GM21529 (cell line): ENCODE measurements around the gene SAT1.

ENCODE experiments used
- ATAC-seq: cut with Tn5 transposase; IDR thresholded peaks from one replicate; pipeline ENCODE4 v1.9.1; 2021; ENCODE audit not compliant: unreplicated experiment

The SAT1 gene

DNA sequence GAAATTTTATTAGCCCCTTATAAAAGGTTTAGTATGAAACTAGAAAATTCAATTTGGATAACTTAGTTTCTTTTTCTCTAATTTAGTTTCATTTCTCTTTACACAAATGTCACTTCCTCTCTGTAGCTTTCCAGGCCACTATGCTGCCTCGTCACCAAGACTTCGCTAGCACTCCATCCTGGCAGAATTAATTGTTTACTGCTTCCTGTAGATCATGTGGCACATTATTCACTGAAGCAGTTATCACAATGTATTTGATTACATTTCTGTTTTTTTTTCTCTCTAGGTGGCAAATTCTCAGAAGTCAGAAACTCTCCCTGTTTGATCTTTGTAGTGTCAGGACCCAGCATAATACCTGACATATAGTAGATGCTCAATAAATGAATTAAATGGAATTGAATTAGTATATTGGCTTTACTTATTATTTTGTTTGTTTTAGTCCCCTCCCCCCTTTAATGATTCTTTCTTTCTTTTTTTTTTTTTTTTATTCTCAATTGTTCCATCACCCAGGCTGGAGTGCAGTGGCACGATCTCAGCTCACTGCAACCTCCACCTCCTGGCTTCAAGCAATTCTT is 9.3 kb upstream of the SAT1 start:
- peak; percentile 87 for ATAC-seq

- ATAC-seq: no peak
Observed at GRCh38 chrX:23776363-23776762, 6.6 kb upstream of the SAT1 start.

DNA sequence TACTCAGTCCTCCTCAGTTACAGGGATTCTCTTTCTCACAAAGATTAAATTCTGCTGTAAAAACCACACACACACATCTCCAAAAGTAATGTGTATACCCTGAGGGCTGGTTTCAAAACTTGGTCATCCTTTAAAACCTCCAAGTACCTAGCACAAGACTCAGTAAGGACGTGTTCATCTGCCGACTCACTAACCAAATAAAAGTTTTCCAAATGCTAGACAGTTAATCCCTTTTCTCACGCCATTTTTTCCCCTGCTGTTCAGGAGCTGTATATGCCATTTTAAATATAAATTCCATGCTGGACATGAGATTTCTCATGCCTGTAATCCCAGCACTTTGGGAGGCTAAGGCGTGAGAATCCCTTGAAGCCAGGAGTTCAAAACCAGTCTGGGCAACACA is 3.9 kb upstream of the SAT1 start:
- ATAC-seq: no peak

- ATAC-seq: no peak
Observed at GRCh38 chrX:23782455-23782854, 518 bp upstream of the SAT1 start.

- ATAC-seq: no peak
Observed at GRCh38 chrX:23783589-23784469, 856 bp downstream of the SAT1 start.

- ATAC-seq: no peak
Observed at GRCh38 chrX:23784470-23785331, 1.7 kb downstream of the SAT1 start.

DNA sequence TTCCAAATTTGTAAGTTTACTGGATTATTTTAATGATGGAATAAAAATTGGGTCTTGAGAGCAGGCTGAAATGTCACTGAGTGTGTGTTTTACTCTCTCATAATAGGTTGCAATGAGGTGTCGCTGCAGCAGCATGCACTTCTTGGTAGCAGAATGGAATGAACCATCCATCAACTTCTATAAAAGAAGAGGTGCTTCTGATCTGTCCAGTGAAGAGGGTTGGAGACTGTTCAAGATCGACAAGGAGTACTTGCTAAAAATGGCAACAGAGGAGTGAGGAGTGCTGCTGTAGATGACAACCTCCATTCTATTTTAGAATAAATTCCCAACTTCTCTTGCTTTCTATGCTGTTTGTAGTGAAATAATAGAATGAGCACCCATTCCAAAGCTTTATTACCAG is 2.6 kb downstream of the SAT1 start:
- no peak for ATAC-seq

DNA sequence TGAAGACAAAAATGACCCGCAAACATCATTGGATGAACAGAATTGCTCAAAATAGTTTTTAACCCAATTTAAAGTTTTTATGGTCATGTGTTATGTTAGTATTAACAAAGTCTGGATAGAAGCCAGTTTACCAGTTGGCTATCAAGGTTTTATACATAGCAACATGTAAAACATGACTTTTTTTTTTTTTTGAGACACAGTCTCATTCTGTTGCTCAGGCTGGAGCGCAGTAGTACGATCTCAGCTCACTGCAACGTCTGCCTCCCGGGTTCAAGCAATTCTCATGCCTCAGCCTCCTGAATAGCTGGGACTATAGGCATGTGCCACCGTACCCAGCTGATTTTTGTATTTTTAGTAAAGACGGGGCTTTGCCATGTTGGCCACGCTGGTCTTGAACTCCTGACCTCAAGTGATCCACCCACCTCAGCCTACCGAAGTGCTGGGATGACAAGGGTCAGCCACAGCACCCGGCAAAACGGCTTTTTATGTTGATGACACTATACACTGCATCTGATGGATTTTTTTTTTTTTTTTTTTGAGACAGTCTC is 3.4 kb downstream of the SAT1 start:
- no peak for ATAC-seq

GRCh38 chrX:23787745-23788118 is 4.8 kb downstream of the SAT1 start:
- ATAC-seq: no peak

DNA sequence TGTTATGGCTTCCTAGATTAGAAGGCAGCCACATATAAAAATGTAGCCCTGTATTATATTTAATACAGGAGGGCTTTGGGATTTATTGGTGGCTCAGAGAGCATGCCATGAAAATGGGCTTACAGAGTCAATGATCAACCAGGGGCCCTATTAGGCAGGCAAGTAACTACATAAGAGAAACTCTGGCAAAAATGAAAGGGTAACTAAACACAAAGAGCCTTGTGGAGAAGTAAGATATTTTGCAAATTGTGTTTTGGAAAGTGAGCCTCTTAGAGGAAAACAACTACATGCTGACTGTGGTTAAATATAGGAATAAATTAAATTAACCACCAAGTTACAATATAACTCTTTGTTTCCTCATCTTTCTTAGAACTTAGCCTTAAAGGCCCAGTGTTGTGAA is 5.5 kb downstream of the SAT1 start:
- ATAC-seq: no peak

DNA sequence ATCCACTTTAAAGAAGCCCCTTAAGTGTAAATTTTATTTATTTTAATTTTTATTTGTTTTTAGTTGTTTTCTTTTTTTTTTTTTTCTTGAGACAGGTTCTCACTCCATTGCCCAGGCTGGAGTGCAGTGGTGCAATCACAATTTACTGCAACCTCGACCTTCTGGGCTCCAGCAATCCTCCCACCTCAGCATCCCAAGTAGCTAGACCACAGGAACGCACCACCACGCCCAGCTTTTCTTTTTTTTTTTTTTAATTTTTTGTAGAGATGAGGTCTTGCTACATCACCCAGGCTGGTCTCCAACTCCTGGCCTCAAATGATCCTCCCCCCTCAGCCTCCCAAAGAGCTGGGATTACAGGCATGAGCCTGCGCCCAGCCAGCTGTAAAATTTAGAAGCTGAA is 6.0 kb downstream of the SAT1 start:
- no peak for ATAC-seq

GRCh38 chrX:23789386-23790154 is 6.6 kb downstream of the SAT1 start:
- ATAC-seq: no peak

DNA sequence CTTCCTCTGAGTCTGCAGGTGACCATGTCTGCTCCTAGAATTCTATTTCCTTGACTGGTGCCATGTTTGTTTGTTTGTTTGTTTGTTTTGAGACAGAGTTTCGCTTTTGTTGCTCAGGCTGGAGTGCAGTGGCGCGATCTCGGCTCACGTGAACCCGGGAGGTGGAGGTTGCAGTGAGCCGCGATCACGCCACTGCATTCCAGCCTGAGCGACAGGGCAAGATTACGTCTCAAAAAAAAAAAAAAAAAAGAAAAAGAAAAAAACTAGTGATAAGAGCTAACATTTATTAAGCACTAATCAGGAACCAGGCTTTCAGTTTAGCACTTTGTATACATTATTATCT is 7.2 kb downstream of the SAT1 start:
- ATAC-seq: no peak

- no peak for ATAC-seq
Observed at GRCh38 chrX:23792861-23793553, 10.0 kb downstream of the SAT1 start.

GRCh38 chrX:23795221-23795620 is 12.2 kb downstream of the SAT1 start:
- ATAC-seq: no peak

DNA sequence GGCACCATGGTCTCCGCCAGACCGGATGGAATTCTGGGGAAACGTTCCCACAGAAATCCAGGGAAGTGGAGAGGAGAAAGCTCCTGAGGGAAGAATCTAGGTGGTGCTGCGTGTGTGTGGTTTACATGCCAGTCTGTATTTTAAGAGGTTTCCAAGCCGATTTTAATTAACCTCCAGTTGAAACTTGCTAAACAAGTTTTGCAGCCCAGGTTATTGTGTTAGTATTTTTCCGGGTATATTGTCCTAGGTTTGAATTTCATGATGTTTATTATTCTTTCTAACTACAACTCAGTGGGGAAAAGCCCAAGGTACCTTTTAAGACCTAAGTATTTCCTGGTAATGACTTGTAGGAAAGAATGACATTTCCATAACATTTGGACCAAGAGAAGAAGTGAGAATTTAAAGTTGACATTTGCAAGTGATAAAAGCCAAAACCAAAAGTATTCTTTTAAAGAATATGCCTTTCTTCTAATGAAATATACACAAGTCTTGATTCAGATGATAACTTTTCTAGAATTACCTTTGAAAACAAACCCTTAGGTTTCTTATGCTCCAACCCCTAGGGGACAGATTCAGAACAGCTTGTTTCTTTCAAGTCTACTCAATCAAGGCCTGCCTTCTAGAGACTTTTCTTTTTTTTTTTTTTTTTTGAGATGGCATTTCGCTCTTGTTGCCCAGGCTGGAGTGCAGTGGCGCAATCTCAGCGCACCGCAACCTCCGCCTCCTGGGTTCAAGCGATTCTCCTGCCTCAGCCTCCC is 14.6 kb downstream of the SAT1 start:
- no peak for ATAC-seq

DNA sequence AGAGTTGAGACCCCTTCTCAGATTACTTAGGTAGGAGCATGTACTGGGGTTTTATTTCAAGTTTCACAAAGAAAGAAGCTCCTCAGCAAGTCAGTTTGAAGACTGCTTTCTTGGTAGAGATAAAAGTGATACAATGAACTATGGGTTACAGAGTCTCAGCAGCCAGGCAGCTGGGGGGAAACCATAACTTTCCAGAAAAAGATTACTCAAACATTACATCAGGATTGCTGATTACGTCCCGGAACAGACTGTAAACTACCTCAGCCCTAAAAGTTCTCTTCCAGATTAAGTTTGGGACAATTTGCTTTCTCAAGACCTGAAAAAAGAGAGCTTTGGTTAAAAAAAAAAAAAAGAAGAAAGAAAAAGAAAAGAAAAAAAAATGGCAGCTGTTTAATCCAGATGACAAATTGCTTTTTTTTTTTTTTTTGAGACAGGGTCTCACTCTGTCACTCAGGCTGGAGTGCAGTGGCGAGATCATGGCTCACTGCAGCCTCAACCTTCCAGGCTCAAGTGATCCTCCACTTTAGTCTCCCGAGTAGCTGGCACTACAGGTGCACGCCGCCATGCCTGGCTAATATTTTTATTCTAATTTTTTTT is 16.6 kb downstream of the SAT1 start:
- ATAC-seq: no peak

DNA sequence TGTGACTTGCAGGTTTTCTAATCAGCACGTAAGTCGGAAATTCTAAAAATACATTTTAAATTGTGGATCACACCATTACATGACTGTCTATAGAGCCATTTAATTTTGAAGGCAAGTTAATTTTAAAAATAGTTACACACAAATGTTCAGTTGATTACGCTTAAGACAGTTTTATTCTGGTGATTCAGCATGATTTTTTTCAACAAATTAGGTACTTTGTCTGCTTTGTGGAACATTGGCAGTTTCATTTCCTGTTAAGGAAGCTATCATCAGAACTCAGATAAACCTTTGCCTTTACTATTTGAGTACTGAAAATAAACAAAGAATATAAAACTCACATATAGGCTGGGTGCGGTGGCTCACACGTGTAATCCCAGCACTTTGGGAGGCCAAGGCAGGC is 19.5 kb downstream of the SAT1 start:
- no peak for ATAC-seq

DNA sequence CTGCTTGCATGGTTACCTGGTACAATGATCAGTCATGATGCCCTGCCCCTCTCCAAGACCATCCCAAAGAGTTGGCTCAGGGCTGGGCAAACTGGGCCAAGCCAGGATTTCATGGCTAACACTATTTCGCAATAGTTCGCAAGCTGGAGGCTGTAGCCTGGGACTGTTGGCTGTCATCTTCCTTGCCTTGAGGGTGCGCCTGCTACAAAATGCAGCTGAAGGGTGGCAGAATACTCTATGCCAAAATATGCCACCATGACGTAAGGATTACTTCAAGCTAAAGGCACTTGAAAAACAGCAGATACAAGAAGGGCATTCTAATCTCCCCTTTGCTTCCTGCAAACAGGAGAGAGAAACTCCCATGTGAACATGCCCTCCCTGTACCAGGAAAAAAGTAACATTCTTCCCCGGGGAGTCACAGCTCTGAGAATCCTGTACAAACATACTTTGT is 21.0 kb downstream of the SAT1 start:
- no peak for ATAC-seq
